ENCODE measurements around the gene ARHGAP12.
"Not testable (repeated sequence)": the region's sequence is repeated elsewhere in the genome, so short reads cannot be mapped to it uniquely, and the experiment has no call there.

The ARHGAP12 gene

DNA sequence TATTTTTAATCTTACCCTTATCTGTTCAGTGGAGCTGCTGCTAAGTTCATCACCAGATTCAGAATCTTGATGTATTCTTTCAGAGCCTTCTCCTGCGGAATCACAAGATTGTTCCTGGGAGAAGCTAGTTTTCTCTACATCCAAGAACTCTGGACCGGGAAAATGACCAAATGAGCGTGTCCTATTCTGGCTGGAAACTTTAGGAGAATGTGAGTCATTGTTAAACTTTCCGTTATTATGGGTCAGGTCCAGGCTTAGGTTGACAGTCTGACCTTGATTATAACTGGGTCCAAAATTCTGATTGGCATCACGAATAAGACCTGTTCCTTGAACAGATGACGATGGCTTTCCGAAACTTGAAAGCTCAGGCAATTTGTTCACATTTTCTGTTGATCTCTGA is 20.5 kb downstream of the ARHGAP12 start:
- DNase-seq (ENCODE audit: low read depth) = peak; percentile 46
- H3K4me3 ChIP-seq (ENCODE audit: control insufficient read depth, low read depth, low read length) = no peak overlapping the region
- no peak for TF ChIP-seq CTCF (conservative IDR thresholded peaks at IDR 0.05; ENCODE audit: control insufficient read depth, insufficient read depth, low read depth, low read length)

DNA sequence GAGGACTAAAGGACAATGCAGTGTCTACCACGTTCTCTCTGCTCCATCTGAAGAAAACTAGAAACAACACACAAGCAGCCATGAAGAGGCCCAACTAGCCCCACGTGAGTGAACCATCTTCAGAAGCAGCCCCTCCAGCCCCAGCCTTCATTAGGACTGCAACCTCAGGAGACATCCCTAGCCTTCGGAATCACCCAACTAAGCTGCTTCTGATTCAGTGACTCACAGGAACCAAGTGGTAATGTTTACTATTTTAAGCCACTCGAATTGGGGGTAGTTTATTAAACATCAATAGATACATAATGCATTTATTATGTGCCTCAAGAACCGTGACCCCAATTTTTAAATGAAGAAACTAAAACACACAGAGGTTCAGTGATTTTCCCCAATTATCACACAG is 22.6 kb downstream of the ARHGAP12 start:
- H3K4me3 ChIP-seq (ENCODE audit: control insufficient read depth, low read depth, low read length) = no peak overlapping the region
- peak; percentile 23 for DNase-seq (ENCODE audit: low read depth)

DNA sequence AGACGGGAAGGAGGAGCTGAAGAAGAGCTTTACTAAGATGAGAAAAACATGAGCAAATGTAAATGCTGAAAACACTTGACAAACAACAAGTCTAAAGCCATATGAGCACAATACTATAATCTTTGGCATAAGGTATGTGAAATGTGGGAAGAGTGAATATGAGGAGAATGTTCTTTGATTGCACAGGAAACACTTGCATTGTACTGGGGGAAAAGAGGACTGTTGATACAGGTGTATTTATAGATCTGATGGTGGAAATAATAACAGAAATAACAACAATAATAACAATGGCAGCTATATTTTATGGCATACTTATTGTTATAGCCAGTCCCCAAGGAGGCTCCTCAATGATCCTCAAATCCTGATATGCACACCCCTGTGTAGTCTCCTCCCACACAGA is 23.0 kb downstream of the ARHGAP12 start:
- TF ChIP-seq CTCF (conservative IDR thresholded peaks at IDR 0.05; ENCODE audit: control insufficient read depth, insufficient read depth, low read depth, low read length) = no peak
- no peak overlapping the region for H3K4me3 ChIP-seq (ENCODE audit: control insufficient read depth, low read depth, low read length)
- DNase-seq (ENCODE audit: low read depth) = no peak

More for the DNA sequence above, 22.6 kb downstream of the ARHGAP12 start:
- TF ChIP-seq CTCF (conservative IDR thresholded peaks at IDR 0.05; ENCODE audit: control insufficient read depth, insufficient read depth, low read depth, low read length) = no peak

DNA sequence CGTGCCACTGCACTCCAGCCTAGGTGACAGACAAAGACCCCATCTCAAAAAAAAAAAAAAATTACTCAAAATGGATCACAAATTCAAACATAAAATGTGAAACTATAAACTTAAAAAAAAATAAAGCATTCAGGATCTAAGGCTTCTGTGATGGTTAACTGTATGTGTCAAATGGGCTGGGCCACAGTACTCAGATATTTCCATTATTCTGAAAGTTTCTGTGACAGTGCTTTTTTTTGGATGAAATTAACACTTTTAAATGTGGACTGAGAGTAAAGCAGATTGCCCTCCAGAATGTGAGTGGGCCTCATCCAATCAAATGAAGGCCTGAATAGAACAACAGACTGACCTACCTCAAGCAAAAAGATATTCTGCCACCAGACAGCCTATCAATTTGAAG is 26.0 kb downstream of the ARHGAP12 start:
- no peak for TF ChIP-seq CTCF (conservative IDR thresholded peaks at IDR 0.05; ENCODE audit: control insufficient read depth, insufficient read depth, low read depth, low read length)
- DNase-seq (ENCODE audit: low read depth) = no peak
- no peak overlapping the region for H3K4me3 ChIP-seq (ENCODE audit: control insufficient read depth, low read depth, low read length)

- peak; percentile 46 for DNase-seq (ENCODE audit: low read depth)
Observed at GRCh38 chr10:31897506-31897905, 31.1 kb downstream of the ARHGAP12 start.

GRCh38 chr10:31896968-31897384 is 31.7 kb downstream of the ARHGAP12 start:
- DNase-seq (ENCODE audit: low read depth) = peak; percentile 72
- no peak overlapping the region for H3K4me3 ChIP-seq (ENCODE audit: control insufficient read depth, low read depth, low read length)

More at GRCh38 chr10:31897506-31897905, 31.1 kb downstream of the ARHGAP12 start:
- no peak for TF ChIP-seq CTCF (conservative IDR thresholded peaks at IDR 0.05; ENCODE audit: control insufficient read depth, insufficient read depth, low read depth, low read length)
- no peak overlapping the region for H3K4me3 ChIP-seq (ENCODE audit: control insufficient read depth, low read depth, low read length)

GRCh38 chr10:31895722-31896121 is 32.9 kb downstream of the ARHGAP12 start:
- not testable (repeated sequence) for DNase-seq (ENCODE audit: low read depth); H3K4me3 ChIP-seq (ENCODE audit: control insufficient read depth, low read depth, low read length)

More at GRCh38 chr10:31896968-31897384, 31.7 kb downstream of the ARHGAP12 start:
- no peak for TF ChIP-seq CTCF (conservative IDR thresholded peaks at IDR 0.05; ENCODE audit: control insufficient read depth, insufficient read depth, low read depth, low read length)

Data from fibroblast of mammary gland (primary cell).